Left kidney (tissue), 2 donors: Measurements from ENCODE around the gene ATP6V0E2. TPM values are rescaled to one million over a fixed set of nuclear protein-coding genes. Genes with fewer than 3 reads are reported as not detected.

ENCODE experiments used
- DNase-seq: peaks from one replicate; pipeline ENCODE4 v3.0.0-alpha.2; 2013
- polyA plus RNA-seq: library from polyadenylated mRNA; unstranded; fragments of 120-200 nt; gene quantifications from one replicate; pipeline ENCODE4 v1.2.1, GENCODE V29; 2013; ENCODE audit not compliant: insufficient read length

The ATP6V0E2 gene
- polyA plus RNA-seq, 1 donor: 19.2 TPM

DNA sequence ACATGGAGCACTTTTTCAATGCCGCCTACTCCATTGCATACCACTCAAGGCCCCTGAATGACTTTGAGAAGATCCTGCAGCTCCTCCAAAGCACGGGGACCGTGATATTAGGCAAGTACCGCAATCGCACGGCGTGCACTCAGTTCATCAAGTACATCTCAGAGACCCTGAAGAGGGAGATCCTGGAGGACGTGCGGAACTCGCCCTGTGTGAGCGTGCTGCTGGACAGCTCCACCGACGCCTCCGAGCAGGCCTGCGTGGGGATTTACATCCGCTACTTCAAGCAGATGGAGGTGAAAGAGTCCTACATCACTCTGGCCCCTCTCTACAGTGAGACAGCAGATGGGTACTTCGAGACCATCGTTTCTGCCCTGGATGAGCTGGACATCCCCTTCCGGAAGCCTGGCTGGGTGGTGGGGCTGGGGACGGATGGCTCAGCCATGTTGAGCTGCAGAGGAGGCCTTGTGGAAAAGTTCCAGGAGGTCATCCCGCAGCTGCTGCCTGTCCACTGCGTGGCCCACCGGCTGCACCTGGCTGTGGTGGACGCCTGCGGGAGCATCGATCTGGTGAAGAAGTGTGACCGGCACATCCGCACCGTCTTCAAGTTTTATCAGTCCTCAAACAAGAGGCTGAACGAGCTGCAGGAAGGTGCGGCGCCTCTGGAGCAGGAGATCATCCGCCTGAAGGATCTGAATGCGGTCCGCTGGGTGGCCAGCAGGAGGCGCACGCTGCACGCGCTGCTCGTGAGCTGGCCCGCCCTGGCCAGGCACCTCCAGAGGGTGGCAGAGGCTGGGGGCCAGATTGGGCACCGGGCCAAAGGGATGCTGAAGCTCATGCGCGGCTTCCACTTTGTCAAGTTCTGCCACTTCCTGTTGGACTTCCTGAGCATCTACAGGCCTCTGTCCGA, 12.7 kb upstream of the ATP6V0E2 start:
- DNase-seq: no peak

- DNase-seq: no peak
Measured at GRCh38 chr7:149861728-149862045, 12.1 kb upstream of the ATP6V0E2 start.

DNA sequence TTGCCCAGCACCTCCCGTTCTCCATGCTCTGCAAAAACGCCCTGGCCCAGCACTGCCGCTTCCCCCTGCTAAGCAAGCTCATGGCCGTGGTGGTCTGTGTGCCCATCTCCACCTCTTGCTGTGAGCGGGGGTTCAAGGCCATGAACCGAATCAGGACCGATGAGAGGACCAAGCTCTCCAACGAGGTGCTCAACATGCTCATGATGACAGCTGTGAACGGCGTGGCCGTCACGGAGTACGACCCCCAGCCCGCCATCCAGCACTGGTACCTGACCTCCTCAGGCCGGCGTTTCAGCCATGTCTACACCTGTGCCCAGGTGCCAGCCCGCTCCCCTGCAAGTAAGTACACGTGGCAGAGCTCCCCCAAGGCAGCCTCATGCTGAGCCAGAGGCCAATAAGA, 11.6 kb upstream of the ATP6V0E2 start:
- DNase-seq: no peak

DNA sequence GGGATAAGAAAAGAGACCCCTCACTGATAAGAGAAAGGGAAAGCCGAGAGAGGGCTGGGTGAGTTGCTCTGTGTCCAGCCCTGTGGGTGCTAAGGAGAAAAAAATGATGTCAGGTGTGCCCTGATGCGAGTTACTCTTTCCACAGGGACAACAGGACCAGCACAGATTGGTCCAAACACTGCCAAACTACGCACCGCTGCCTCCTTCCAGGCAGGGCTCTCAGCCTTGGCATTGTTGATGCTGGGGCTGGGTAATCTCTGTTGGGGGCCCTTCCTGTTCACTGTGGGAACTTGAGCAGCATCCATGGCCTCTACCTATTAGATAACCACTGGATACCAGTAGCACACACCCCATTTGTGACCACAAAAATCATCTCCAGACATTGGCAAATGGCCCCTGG, 10.3 kb upstream of the ATP6V0E2 start:
- DNase-seq: no peak

DNA sequence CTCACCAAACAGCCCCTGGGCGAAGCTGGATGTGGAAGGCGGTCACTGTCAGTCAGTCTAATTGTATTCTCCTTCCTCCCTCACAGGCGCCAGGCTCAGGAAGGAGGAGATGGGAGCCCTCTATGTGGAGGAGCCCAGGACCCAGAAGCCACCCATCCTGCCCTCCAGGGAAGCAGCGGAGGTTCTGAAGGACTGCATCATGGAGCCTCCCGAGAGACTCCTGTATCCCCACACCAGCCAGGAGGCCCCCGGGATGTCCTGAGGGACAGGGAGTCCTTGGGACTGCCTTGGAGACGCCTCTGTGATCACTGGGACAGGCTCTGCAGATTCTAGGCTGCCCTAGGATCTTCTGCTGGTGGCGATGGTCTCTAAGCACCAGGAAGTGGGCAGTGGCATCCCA, 9.7 kb upstream of the ATP6V0E2 start:
- DNase-seq: no peak

- DNase-seq: no peak
Measured at GRCh38 chr7:149864751-149865150, 9.0 kb upstream of the ATP6V0E2 start.

GRCh38 chr7:149865437-149865836, 8.3 kb upstream of the ATP6V0E2 start:
- DNase-seq: no peak

GRCh38 chr7:149866139-149866778, 7.5 kb upstream of the ATP6V0E2 start:
- no peak for DNase-seq

DNA sequence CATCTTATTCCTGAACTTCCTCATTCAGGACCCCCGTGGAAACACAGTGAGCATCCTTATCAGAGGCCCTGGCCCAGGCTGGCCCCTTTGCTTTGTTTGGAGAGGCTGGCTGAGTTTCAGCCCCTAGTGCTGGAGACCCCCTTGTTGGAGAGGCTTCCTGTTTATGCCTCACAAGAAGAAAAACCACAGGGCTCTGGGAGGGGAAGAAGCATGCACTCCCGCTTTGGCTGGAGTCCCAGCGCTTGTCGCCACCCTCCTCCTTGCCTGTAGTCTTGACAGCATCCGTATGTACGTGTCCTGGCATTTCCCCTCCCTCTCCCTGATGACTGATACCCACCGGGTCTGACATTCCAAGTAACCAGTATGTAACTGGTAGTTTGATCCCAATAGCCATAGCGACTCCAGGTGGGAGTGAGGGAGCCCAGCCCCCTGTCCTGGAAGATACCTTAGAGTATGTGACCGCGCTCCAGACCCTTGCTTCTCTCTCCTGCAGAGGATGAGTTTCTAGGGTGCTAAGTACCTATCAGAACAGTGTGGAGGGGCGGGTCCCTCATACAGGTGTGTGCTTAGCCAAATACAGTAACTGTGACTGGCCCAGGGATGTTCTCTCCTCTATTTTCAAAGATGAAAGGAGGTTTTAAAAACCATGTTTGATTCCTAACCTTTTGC, 6.9 kb upstream of the ATP6V0E2 start:
- no peak for DNase-seq

DNA sequence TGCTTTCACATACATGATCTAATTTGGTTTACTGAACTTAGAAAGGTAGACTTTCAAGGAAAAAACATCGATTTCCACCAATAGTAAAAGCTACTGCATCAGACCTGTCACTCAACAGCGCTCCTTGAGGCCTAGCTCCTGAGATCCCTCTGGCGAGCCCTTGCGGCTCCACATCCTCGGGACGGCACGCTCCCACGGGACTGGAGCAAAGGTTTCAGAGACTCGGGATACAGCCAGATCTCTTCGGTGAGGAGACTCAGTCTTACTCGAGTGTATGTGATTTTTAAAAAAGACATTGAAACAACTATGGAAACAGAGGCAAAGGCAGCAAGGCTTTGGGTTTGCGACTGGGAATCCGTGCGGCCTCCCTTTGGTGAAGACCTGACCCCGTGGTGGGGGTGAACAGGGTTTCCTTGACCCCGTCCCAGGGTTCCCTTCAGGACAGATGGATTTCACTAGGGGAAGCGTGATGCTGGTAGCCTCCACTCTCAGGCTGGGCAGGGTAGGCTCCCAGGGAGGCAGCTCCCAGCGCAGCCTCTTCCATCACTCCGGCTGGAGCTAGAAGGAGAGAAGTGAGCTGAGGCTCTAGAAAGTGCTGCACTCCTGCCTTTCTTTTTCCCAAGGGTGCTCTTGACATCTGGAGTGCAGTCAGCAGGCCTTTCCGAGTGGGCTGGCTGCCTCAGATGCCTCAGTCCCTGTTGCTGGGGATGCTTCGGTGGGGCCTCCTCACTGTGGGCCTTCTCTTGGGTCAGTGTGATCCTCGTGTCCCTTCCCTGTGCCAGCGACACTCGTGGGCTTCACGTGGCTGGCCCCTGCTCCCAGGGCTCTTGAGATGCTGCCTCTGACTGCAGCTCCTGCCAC, 5.8 kb upstream of the ATP6V0E2 start:
- DNase-seq: no peak

DNA sequence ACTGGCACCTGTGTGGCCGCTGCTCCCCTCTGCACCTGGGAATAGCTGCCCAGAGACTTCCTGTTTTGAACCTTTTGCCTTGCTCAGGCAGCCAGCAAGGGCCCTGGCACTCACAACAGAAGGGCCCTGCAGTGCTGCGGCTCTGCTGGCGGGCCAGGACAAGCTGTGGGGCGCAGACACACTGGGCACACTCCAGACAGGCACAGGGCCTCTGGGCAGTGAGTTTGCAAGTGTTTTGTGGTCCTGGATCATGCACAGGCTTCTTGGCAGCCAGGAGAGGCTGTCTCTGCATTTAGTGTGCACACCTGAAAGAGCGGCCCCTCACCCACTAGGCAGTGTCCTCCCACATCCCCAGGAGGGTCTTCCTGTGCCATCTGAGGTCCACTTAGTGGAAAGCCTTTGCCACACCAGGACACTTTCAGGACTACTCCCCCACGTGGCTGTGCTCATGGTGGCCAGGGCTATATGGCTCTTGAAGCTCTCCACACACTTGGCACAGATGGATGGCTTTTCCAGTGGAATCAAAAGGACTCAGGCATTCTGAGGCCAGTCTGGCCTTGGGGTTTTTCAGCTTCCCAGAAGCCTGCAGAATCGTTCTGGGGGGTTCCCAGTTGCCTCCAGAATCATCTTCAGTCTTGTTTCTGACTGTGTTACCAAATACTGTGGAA, 5.0 kb upstream of the ATP6V0E2 start:
- DNase-seq: no peak

DNA sequence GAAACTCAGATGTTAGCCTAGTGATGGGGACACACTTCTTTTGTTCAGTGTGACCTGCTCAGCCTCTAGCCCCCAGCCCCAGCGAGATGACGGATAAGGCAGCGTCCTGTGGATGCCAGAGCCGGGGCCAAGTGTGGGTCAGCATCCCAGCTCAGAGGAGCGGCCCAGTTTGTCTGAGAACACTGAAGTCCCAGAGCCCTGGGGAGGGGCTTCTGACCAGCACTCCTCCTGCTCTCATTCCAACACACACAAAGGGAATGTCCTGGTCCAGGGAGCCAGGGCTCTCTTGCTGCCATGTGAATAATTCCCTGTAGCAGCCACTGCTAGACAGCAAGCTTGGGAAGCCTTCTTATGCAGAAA, 4.5 kb upstream of the ATP6V0E2 start:
- no peak for DNase-seq

DNA sequence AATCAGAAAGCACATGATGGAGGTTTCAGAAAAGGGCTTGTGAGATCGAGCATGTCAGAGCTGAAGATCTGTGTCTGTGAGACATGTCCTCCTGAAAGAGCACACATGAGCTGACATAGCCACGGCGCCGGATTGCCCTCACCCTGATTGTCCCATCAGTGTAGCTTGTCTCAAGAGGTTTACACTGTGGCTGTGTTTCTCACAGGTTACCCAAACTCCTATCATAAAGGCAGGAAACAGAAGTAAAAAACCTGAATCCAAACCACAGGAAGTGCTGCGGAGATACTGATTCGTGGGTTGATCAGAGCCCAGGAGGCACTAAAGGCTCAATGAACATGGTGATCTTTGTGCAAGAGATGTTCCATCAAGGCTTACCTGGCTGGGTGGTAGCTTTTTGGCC, 3.9 kb upstream of the ATP6V0E2 start:
- no peak for DNase-seq

DNA sequence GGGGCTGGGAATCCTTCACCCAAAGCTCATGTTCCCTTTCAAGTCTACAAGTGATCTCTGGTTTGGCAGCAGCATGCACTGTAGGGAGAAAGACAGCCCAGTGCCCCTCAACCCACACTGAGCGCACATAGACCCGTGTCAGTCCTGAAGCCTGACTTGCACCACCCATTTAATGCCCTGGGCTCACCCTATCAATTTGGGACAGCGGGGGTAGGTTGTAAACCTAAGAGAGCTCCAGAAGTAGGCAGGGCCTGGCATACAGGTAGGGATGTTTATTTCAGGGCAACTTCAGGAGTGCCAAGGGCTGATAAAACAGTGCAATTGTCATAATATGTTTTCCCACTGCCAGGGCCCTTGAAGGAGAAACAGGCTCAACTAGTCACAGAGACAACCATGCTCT, 3.5 kb upstream of the ATP6V0E2 start:
- DNase-seq: no peak

DNA sequence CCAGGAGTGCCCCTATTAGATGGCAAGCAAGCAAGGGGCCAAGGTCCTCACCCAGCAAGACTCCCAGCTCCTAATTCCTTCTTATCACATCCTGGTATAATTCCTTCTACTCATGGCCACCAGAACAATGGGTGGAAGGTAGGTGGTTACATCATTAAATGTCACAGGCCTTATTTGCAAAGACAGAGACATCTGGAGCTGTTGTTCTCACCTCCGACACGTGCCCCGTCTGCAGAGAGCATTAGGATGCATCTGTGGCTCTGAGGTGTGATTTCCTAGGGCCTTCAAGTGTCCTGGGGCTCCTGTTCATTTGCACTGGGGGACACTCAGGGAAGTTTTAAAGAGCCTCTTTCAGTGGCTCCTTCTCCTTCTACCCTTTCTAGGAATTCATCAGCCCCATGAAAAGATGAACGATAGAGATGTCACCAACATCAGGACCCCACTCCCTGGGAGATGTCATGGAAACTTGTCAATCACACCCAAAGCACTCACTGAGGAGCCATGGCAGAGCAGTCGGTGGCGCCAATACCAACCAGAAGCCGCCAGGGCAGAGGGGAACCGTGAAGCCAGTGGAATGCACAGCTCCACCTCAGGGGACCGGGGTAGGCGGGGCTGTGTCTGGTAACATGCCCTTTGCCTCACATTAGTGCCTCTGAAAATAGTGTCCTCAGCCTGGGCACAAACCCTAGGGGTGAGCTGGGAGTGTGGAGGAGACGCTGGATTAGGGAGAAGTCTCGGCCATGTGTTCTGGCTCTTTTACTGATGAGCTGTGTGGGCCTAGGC, 2.9 kb upstream of the ATP6V0E2 start:
- no peak for DNase-seq

DNA sequence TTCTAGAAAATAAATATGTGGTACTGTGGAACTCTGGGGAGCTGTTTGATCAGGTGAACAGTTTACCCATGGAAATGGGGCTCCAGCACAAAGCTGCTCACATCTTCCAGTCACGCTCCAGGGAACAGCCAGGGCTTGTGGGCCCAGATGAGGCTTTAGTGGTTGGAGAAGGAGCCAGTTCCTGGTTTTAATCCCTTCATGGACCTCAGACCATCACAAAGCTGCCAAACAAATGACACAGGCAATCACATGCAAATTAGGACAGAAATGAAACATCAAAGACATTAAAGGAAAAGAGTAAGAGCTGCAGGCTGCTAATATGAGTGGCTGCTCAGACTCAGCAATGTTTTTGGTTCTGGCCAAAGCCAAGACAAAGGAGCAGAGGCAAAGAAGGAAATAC, 2.2 kb upstream of the ATP6V0E2 start:
- no peak for DNase-seq

DNA sequence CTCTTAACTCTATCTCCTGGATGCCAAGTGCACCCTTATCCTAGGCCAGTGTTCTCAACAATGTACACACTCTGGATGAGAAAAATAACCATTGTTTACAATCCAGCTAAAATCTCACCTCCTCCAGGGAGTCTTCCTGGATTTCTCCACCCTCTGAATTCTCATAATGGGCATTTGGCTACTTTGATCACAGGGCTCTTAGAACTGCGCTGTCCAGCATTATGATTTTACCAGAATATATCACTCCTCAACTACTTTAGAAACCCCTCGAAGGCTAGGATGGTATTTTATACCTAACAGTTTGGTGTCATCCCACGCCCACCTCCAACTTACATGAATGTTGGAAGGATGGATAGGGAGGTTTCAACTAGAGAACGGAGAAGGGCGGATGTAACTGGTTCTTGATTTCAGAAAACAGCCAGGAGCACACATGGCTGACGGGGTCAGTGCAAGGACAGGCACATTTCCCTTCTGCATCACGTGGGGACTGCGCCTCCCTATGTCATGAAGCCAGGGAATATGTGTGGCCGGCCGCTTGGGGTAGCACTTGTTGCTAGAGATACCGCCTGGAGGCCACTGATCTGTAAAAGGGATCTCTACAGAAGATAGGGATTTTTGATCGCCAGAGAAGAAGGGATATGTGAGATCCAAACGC, 1.2 kb upstream of the ATP6V0E2 start:
- peak; percentile 83 for DNase-seq

DNA sequence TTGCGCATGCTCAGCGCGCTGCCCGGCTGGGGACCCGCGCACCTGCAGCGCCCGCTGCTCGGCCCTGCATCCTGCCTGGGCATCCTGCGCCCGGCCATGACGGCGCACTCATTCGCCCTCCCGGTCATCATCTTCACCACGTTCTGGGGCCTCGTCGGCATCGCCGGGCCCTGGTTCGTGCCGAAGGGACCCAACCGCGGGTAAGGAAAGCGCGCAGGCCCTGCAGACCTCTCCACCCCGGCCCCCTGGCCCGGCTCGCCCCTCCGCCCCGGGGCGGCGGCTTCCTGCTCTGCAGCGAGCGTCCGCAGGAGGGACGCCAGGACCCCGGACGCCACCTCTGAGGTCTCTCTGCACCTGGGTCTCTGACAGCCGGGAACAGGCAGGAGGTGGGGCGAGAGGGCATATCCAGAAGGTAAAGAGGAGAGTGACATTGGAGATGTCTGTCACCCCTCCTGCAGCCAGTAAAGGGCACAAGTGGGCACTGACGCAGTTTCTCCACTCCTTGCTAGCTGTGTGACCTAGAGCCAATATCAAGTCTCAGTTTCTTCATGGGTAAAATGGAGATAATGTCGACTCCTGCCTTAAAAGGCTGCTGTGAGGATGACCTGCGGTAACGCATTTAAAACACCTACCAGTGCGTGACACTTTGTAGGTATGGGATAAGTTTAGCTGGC, 338 bp downstream of the ATP6V0E2 start:
- no peak for DNase-seq

DNA sequence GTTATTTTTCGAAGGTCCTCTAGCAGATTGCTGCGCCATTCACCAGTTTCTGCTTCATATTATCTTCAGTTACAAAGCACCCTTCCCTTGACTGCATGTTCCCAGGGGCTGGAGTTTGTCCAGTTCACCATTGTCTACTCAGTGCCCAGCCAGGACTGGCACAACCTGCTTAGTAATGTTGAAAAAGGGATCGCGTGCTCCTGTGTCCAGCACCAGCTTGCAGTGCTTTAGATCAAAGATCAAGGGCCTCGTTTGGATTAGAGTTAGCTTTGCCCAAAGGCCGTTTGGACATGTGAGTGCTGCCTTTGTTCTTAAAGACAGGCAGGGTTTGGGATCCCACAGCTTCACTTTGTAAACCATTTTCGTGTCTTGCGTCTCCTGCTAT, 867 bp downstream of the ATP6V0E2 start:
- no peak for DNase-seq

DNA sequence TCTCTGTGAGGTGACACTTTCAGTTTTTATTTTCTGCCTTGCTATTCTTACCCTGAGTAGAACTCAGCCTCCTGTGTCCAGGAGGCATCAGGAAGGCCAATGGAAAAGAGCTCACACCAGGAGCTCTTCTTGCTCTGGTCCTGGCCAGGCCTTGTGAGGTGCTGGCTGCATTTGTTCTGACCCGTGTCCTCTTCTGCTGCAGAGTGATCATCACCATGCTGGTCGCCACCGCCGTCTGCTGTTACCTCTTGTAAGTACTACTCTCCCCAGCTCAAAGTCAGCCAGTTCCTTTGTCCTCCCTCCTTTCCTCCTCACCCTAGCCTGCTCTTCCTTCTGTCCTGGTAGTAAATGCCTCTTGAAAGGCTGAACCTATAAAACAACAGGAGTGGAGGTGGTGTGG, 1.6 kb downstream of the ATP6V0E2 start:
- no peak for DNase-seq
